Urinary bladder (tissue), 4 donors: ENCODE measurements around the gene TBXT. TPM values are rescaled to one million over a fixed set of nuclear protein-coding genes. Genes with fewer than 3 reads are reported as not detected.

Experiments used
- DNase-seq: peaks from one replicate; pipeline ENCODE4 v3.0.0-alpha.2; 2015; ENCODE audit errors: extremely low spot score
- H3K27ac ChIP-seq: one replicate; pipeline ENCODE4 v1.5.1; 2013; ENCODE audit warnings: low read depth, mild to moderate bottlenecking, moderate library complexity
- H3K36me3 ChIP-seq: one replicate; pipeline ENCODE4 v1.6.1; 2013; ENCODE audit warnings: mild to moderate bottlenecking, moderate library complexity; ENCODE audit not compliant: insufficient read depth
- H3K4me1 ChIP-seq: one replicate; pipeline ENCODE4 v1.6.1; 2013; ENCODE audit warnings: mild to moderate bottlenecking, moderate library complexity; ENCODE audit not compliant: insufficient read depth
- H3K4me3 ChIP-seq: one replicate; pipeline ENCODE4 v1.5.1; 2013; ENCODE audit warnings: low read depth, low read length
- WGBS: extraction: QIAGEN DNeasy Blood & Tissue Kit; methylation state at CpG from one replicate; pipeline ENCODE4 v1.1.7; 2013; 5-methylcytosine and 5-hydroxymethylcytosine counted together
- polyA plus RNA-seq: library from polyadenylated mRNA; stranded (reverse); fragments of 200-250 nt; gene quantifications from one replicate; pipeline ENCODE4 v1.2.3, GENCODE V29; 2013
- small RNA-seq: library from RNA; depleted of rRNA; stranded (forward); fragments of <200 nt; gene quantifications from one replicate; pipeline ENCODE3, GENCODE V24; 2014
- total RNA-seq: library from RNA; depleted of rRNA; stranded (reverse); fragments of >200 nt; gene quantifications from one replicate; pipeline ENCODE4 v1.2.3, GENCODE V29; 2014
- donor health status: healthy with polysubstance abuse.
- donor health status: healthy.

TBXT gene
- total and polyA plus RNA-seq, 2 donors, result not detected

- H3K27ac ChIP-seq, result no peak overlapping the region
- no peaks in the 10 kb centered on the region for H3K4me1 ChIP-seq
- no peak for DNase-seq
- 77% methylated on average over 4 of the region's 4 CpGs for WGBS
- H3K36me3 ChIP-seq, result no peaks in the 10 kb centered on the region
- no peak overlapping the region for H3K4me3 ChIP-seq
Observed at GRCh38 chr6:166119116-166119911, 48.3 kb downstream of the TBXT start.

- H3K36me3 ChIP-seq, result no peaks in the 10 kb centered on the region
- no peak overlapping the region for H3K4me3 ChIP-seq
- DNase-seq, result no peak
- no peak overlapping the region for H3K27ac ChIP-seq
- H3K4me1 ChIP-seq, result no peaks in the 10 kb centered on the region
Observed at GRCh38 chr6:166115609-166116008, 52.0 kb downstream of the TBXT start.

- Histone ChIP-seq H3K27ac (no peak overlapping the region), H3K36me3 (no peaks in the 10 kb centered on the region), H3K4me1 (no peaks in the 10 kb centered on the region), H3K4me3 (no peak overlapping the region)
- WGBS, result 56% methylated on average over 11 of the region's 11 CpGs
- no peak for DNase-seq
Observed at GRCh38 chr6:166112580-166112979, 55.1 kb downstream of the TBXT start.

GRCh38 chr6:166109608-166110007 lies 58.0 kb downstream of the TBXT start:
- 54% methylated on average over 2 of the region's 2 CpGs for WGBS
- H3K27ac ChIP-seq, result no peak overlapping the region
- no peaks in the 10 kb centered on the region for H3K36me3 ChIP-seq
- H3K4me3 ChIP-seq, result no peak overlapping the region
- no peaks in the 10 kb centered on the region for H3K4me1 ChIP-seq
- no peak for DNase-seq

Small RNAs within 50 kb of the gene (small RNA-seq; reads per million reads assigned to genes)
- gene RNU6-153P, result not detected

Other genes with a start within 250 kb of the TBXT start
- not detected for gene PRR18, start 140.5 kb upstream of the TBXT start, total RNA-seq
- not detected for gene PRR18, start 140.5 kb upstream of the TBXT start, polyA plus RNA-seq
- gene SFT2D1, start 174.7 kb upstream of the TBXT start, total RNA-seq, result 37.4 TPM
- 47.2 TPM for gene SFT2D1, start 174.7 kb upstream of the TBXT start, polyA plus RNA-seq
- gene MPC1, start 215.1 kb upstream of the TBXT start, total RNA-seq, result 40.9 TPM
- 71.4 TPM for gene MPC1, start 215.1 kb upstream of the TBXT start, polyA plus RNA-seq